K562 (cell line): ENCODE results near the gene POPDC3. TPM values are rescaled to one million over a fixed set of nuclear protein-coding genes. Genes with fewer than 3 reads are reported as not detected.

Experiments used
- ATAC-seq: fragments of 200-7000 bp; cut with Tn5 transposase; 3 replicates; pipeline ENCODE4 v1.9.1; 2020; ENCODE audit warnings: moderate library complexity
- BruUV-seq: library from RNA; stranded (reverse); fragments of 400-500 nt; replicated peaks from 2 replicates; lab custom pipeline; 2021; lab: Mats Ljungman, UMichigan
- CTCF ChIA-PET: fragments of 300-600 bp; formaldehyde crosslinking; extraction: SDS; loops from one replicate; lab custom pipeline; 2021; ENCODE audit warnings: low intra/inter-chr PET ratio; lab: Yijun Ruan, JAX
- POLR2A ChIA-PET: fragments of 300-600, 350-650 bp; sonication (Branson Sonifier 250); formaldehyde crosslinking; extraction: SDS; loops from one replicate; lab custom pipeline; 2021; ENCODE audit warnings: antibody characterized with exemption, inconsistent platforms; lab: Yijun Ruan, JAX
- DNase-seq, 4 experiments: peaks; one replicate each; pipeline versions ENCODE4 v3.0.0 to v3.0.0-alpha.2; 2011 to 2018; ENCODE audit warnings: low spot score in 3 of 4, mixed read lengths in 3 of 4; ENCODE audit errors: extremely low read depth in 1 of 4
- FAIRE-seq: peaks from 2 replicates; lab custom pipeline; 2011; peaks lifted over from hg19 to GRCh38; lab: Jason Lieb, UNC
- H2AFZ ChIP-seq: 2 replicates; pipeline ENCODE4 v1.6.0; 2011; ENCODE audit warnings: low read depth, low read length, control low read depth, inconsistent platforms
- H3K27ac ChIP-seq: fragments of 200-600 bp; 3 replicates; pipeline ENCODE4 v1.8.0; 2011; ENCODE audit warnings: low read depth, mild to moderate bottlenecking, control low read depth, inconsistent platforms, low read length, moderate library complexity, mixed read lengths; ENCODE audit errors: extremely low read depth
- H3K27me3 ChIP-seq, 2 experiments: fragments of 300-600 bp in 1 of 2; 2 replicates in 1 of 2; 3 replicates in 1 of 2; pipeline versions ENCODE4 v1.6.0 to v1.8.0; 2011; ENCODE audit warnings: inconsistent platforms in 2 of 2, low read length in 2 of 2, mild to moderate bottlenecking in 1 of 2, mixed read lengths in 1 of 2, moderate library complexity in 1 of 2; ENCODE audit not compliant: control insufficient read depth in 2 of 2, insufficient read depth in 2 of 2
- H3K36me3 ChIP-seq: fragments of 300-600 bp; 3 replicates; pipeline ENCODE4 v1.8.0; 2011; ENCODE audit warnings: mild to moderate bottlenecking, low read length, inconsistent platforms; ENCODE audit not compliant: control insufficient read depth, insufficient read depth
- H3K4me1 ChIP-seq, 2 experiments: fragments of 200-600 bp in 1 of 2; replicated peaks in 1 of 2; 2 replicates in 1 of 2; 3 replicates in 1 of 2; pipeline versions ENCODE4 v1.5.1 to v1.8.0; 2011; ENCODE audit warnings: inconsistent platforms in 2 of 2, low read length in 2 of 2, mild to moderate bottlenecking in 1 of 2, mixed read lengths in 1 of 2, moderate library complexity in 1 of 2; ENCODE audit not compliant: control insufficient read depth in 2 of 2, insufficient read depth in 2 of 2
- H3K4me2 ChIP-seq: 2 replicates; pipeline ENCODE4 v1.6.1; 2011; ENCODE audit warnings: low read length, control low read depth, inconsistent platforms, mixed read lengths; ENCODE audit not compliant: insufficient read depth
- H3K4me3 ChIP-seq: fragments of 200-600 bp; sonication (generic), shearing (Covaris generic); 2 replicates; pipeline ENCODE4 v1.5.1; 2016; ENCODE audit warnings: control low read depth, inconsistent platforms
- H3K79me2 ChIP-seq: fragments of 200-600 bp; 3 replicates; pipeline ENCODE4 v1.8.0; 2011; ENCODE audit warnings: low read length, inconsistent platforms; ENCODE audit not compliant: control insufficient read depth, insufficient read depth
- H3K9ac ChIP-seq, 2 experiments: 2 replicates each; pipeline versions ENCODE4 v1.6.0 to v1.6.1; 2011; ENCODE audit warnings: low read depth in 2 of 2, low read length in 2 of 2, control low read depth in 1 of 2, inconsistent platforms in 1 of 2, mild to moderate bottlenecking in 1 of 2, mixed read lengths in 1 of 2; ENCODE audit not compliant: insufficient read depth in 1 of 2
- H3K9me1 ChIP-seq: one replicate; pipeline ENCODE4 v1.6.0; 2011; ENCODE audit warnings: inconsistent platforms, mild to moderate bottlenecking, low read length, moderate library complexity; ENCODE audit not compliant: control insufficient read depth, insufficient read depth
- H3K9me3 ChIP-seq: replicated peaks from 2 replicates; pipeline ENCODE4 v1.5.1; 2011; ENCODE audit warnings: low read depth, low read length, inconsistent platforms; ENCODE audit not compliant: control insufficient read depth, insufficient read depth
- H4K20me1 ChIP-seq: replicated peaks from 2 replicates; pipeline ENCODE4 v1.6.1; 2011; ENCODE audit warnings: low read length, inconsistent platforms, mixed read lengths; ENCODE audit not compliant: control insufficient read depth, insufficient read depth
- HMGN3 ChIP-seq: IDR thresholded peaks from 2 replicates; pipeline ENCODE4 v1.6.1; 2011; ENCODE audit warnings: borderline replicate concordance, low read depth, mild to moderate bottlenecking, mixed read lengths, low read length; ENCODE audit not compliant: insufficient read length; ENCODE audit errors: extremely low read depth
- MAFG ChIP-seq: fragments of 450-650 bp; conservative IDR thresholded peaks from 2 replicates; pipeline ENCODE4 v1.6.1; 2016; ENCODE audit warnings: missing genetic modification characterization, missing compliant biosample characterization
- NBN ChIP-seq: fragments of 450-650 bp; IDR thresholded peaks from 2 replicates; pipeline ENCODE4 v1.6.1; 2016; ENCODE audit warnings: low read depth, mild to moderate bottlenecking
- NFATC3 ChIP-seq: fragments of 450-650 bp; IDR thresholded peaks from 2 replicates; pipeline ENCODE4 v1.6.1; 2017; ENCODE audit warnings: mild to moderate bottlenecking
- PCBP2 ChIP-seq: fragments of 200-400 bp; formaldehyde crosslinking; IDR thresholded peaks from 2 replicates; pipeline ENCODE4 v1.6.1; 2018; ENCODE audit warnings: low read length, low read depth, mild to moderate bottlenecking, moderate library complexity; ENCODE audit not compliant: poor library complexity, severe bottlenecking
- SETDB1 ChIP-seq: IDR thresholded peaks from one replicate; pipeline ENCODE4 v1.6.1; 2012; ENCODE audit warnings: low read length, control low read depth, inconsistent platforms
- SMAD2 ChIP-seq: fragments of 150-350 bp; IDR thresholded peaks from 2 replicates; pipeline ENCODE4 v1.6.1; 2014; ENCODE audit warnings: low read depth, mild to moderate bottlenecking, low read length
- SMARCA4 ChIP-seq: fragments of 450-650 bp; IDR thresholded peaks from 2 replicates; pipeline ENCODE4 v1.6.1; 2016
- STAT5B ChIP-seq: fragments of 250-450 bp; sonication (Bioruptor Pico); IDR thresholded peaks from 2 replicates; pipeline ENCODE4 v1.8.0; 2021; ENCODE audit warnings: mild to moderate bottlenecking, inconsistent platforms
- TAF9B ChIP-seq: fragments of 450-650 bp; IDR thresholded peaks from 2 replicates; pipeline ENCODE4 v1.6.1; 2018; ENCODE audit warnings: mild to moderate bottlenecking; ENCODE audit not compliant: partially characterized antibody
- TEAD2 ChIP-seq: fragments of 450-650 bp; IDR thresholded peaks from 2 replicates; pipeline ENCODE4 v1.6.1; 2016; ENCODE audit warnings: missing genetic modification characterization, control low read depth, missing compliant biosample characterization
- ZKSCAN3 ChIP-seq: fragments of 250-450 bp; sonication (Bioruptor Pico); IDR thresholded peaks from 2 replicates; pipeline ENCODE4 v1.4.0; 2020
- ZNF121 ChIP-seq: sonication (generic); formaldehyde crosslinking; conservative IDR thresholded peaks from 2 replicates; pipeline ENCODE4 v1.8.0; 2022; ENCODE audit warnings: missing genetic modification reagents
- ZNF436 ChIP-seq: fragments of 250-450, 450-650 bp; sonication (Bioruptor Pico); formaldehyde crosslinking; IDR thresholded peaks from 2 replicates; pipeline ENCODE4 v1.7.0; 2020; ENCODE audit warnings: mild to moderate bottlenecking
- WGBS: fragments of 100-300 bp; shearing (Covaris generic); methylation state at CpG from one replicate; pipeline ENCODE4 v1.1.6; 2016; ENCODE audit warnings: low coverage, mixed read lengths; ENCODE audit not compliant: insufficient coverage; ENCODE audit errors: missing lambda C conversion rate; 5-methylcytosine and 5-hydroxymethylcytosine counted together
- in situ Hi-C: fragments of 300-500 bp; cut with MboI; formaldehyde crosslinking; loops from 4 replicates; pipeline ENCODE4 v1.15.0; 2018; ENCODE audit warnings: inconsistent platforms, mixed read lengths
- intact Hi-C: fragments of 100-400 bp; cut with micrococcal nuclease; formaldehyde crosslinking; loops from 2 replicates; pipeline ENCODE4 v1.14.2; 2022
- polyA plus RNA-seq, 8 experiments: library from polyadenylated mRNA; depleted of rRNA in 4 of 8; stranded (reverse) in 5 of 8; unstranded in 3 of 8; fragments of >200 nt; fragmentation: Nextera tagmentation in 2 of 8; fragmentation: Illumina TruSeq in 1 of 8; extraction: Ambion mirVana in 2 of 8; extraction: Trizol in 1 of 8; gene quantifications; 2 replicates each; pipeline versions ENCODE4 v1.2.1 to v1.2.3, GENCODE V29; 2011 to 2014; ENCODE audit warnings: inconsistent platforms in 1 of 8, missing spikeins in 1 of 8
- total RNA-seq, 7 experiments: library from RNA; depleted of rRNA in 6 of 7; stranded (reverse); fragments of >200 nt in 6 of 7; fragmentation: Illumina TruSeq in 2 of 7; extraction: Trizol in 2 of 7; gene quantifications; 2 replicates each; pipeline versions ENCODE4 v1.2.1 to v1.2.3, GENCODE V29; 2011 to 2021; ENCODE audit warnings: low replicate concordance in 1 of 7
- TF ChIP-seq, protein P1 (sequence below): fragments of 250-450 bp; sonication (Bioruptor Pico); IDR thresholded peaks from 2 replicates; pipeline ENCODE4 v1.5.0; 2021
- TF ChIP-seq, protein P2 (sequence below): fragments of 250-450 bp; sonication (Bioruptor Pico); IDR thresholded peaks from 2 replicates; pipeline ENCODE4 v1.8.0; 2021; ENCODE audit warnings: borderline replicate concordance, mild to moderate bottlenecking, moderate library complexity; ENCODE audit not compliant: poor library complexity, severe bottlenecking
- TF ChIP-seq, protein P3 (sequence below): sonication (generic); formaldehyde crosslinking; IDR thresholded peaks from 2 replicates; pipeline ENCODE4 v1.8.0; 2022; ENCODE audit warnings: missing genetic modification reagents, mild to moderate bottlenecking, moderate library complexity, borderline replicate concordance

Gene POPDC3
- total and polyA plus RNA-seq, 9 of the 15 experiments (the other 6 are each of a cell fraction or from before 2014, with no cell fraction given) = 4.0 to 11.8 (median 5.4) TPM

DNA sequence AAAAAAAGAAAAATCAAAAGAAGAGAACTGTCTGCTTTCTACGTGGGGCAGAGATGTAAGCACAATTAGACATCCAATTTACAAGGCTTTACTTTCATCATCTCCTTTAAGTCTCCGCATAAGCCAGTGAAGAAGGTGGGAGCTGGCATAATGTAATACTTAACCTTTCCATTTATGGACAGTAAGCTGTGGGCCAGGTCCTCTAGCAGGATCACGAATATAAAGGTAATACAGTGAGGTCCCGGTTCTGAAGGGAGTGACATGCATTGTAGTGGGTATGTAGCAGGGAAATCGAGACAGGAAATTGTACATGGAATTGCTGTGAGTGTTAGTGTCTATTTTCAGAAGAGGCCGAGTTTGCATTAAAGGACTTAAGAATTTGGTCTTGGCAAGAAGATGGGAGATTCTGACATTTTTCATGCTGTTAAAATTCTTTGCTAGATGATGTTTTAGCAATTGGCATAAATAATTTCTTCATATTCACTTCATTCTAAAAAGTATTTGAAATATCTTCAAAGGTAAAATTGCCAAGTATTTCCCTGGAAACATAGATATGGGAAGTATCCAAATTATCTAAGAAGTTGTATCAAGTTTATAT is 20.4 kb upstream of the POPDC3 start:
- Histone ChIP-seq H3K4me3 (no peak overlapping the region), H3K79me2 (no peaks in the 10 kb centered on the region), H3K36me3 (no peaks in the 10 kb centered on the region), H2AFZ (no peak overlapping the region), H3K9ac (no peak overlapping the region), H3K27ac (no peak overlapping the region), H3K9me3 (no peaks in the 10 kb centered on the region), H4K20me1 (no peaks in the 10 kb centered on the region), H3K4me1 (no peaks in the 10 kb centered on the region), H3K27me3 (peaks cover 0 to 4% of the 10 kb centered on the region in 2 experiments; a peak in 1 of 5 replicates), H3K9me1 (no peaks in the 10 kb centered on the region), H3K4me2 (no peak overlapping the region)
- FAIRE-seq (no peak), ATAC-seq (no peak), DNase-seq (no peak)
- CTCF ChIA-PET = no interaction called here
- TF ChIP-seq, protein P1, sequence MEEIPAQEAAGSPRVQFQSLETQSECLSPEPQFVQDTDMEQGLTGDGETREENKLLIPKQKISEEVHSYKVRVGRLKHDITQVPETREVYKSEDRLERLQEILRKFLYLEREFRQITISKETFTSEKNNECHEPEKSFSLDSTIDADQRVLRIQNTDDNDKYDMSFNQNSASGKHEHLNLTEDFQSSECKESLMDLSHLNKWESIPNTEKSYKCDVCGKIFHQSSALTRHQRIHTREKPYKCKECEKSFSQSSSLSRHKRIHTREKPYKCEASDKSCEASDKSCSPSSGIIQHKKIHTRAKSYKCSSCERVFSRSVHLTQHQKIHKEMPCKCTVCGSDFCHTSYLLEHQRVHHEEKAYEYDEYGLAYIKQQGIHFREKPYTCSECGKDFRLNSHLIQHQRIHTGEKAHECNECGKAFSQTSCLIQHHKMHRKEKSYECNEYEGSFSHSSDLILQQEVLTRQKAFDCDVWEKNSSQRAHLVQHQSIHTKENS (CRISPR knock-in tag) = no peak
- TF ChIP-seq, protein P2, sequence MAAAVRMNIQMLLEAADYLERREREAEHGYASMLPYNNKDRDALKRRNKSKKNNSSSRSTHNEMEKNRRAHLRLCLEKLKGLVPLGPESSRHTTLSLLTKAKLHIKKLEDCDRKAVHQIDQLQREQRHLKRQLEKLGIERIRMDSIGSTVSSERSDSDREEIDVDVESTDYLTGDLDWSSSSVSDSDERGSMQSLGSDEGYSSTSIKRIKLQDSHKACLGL (CRISPR knock-in tag) = no peak
- TF ChIP-seq, protein P3, sequence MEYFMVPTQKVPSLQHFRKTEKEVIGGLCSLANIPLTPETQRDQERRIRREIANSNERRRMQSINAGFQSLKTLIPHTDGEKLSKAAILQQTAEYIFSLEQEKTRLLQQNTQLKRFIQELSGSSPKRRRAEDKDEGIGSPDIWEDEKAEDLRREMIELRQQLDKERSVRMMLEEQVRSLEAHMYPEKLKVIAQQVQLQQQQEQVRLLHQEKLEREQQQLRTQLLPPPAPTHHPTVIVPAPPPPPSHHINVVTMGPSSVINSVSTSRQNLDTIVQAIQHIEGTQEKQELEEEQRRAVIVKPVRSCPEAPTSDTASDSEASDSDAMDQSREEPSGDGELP (CRISPR knock-in tag) = no peak
- TF ChIP-seq HMGN3 = no peak
- no peak for TF ChIP-seq STAT5B (CRISPR knock-in tag)
- no peak for TF ChIP-seq ZKSCAN3 (CRISPR knock-in tag)
- no peak for TF ChIP-seq ZNF121 (CRISPR knock-in tag)
- TF ChIP-seq SMAD2 = no peak
- TF ChIP-seq TEAD2 = no peak
- no peak for TF ChIP-seq SETDB1
- no peak for TF ChIP-seq PCBP2
- TF ChIP-seq TAF9B = no peak
- no peak for TF ChIP-seq SMARCA4
- no peak for TF ChIP-seq MAFG (tag)
- TF ChIP-seq NFATC3 = no peak
- no peak for TF ChIP-seq ZNF436 (CRISPR knock-in tag)
- TF ChIP-seq NBN = no peak
- POLR2A ChIA-PET = no interaction called here
- in situ Hi-C loops = no loop called here
- BruUV-seq = no TSS peak
- intact Hi-C loops = no loop called here
- WGBS = under 1% methylated on average over 6 of the region's 6 CpGs
